Neural progenitor cell (in vitro differentiated cells): ENCODE measurements around the gene ELF1.

Experiments used
- EZH2 ChIP-seq: fragments of 200-600 bp; sonication (generic); IDR thresholded peaks from 2 replicates; pipeline ENCODE4 v1.6.1; 2017; ENCODE audit warnings: antibody characterized with exemption, mild to moderate bottlenecking, moderate library complexity
- EZH2phosphoT487 ChIP-seq: fragments of 200-600 bp; sonication (generic); IDR thresholded peaks from 2 replicates; pipeline ENCODE4 v1.6.1; 2017; ENCODE audit warnings: antibody characterized with exemption
- TF ChIP-seq, protein P1 (sequence below): fragments of 200-600 bp; sonication (generic); IDR thresholded peaks from 2 replicates; pipeline ENCODE4 v1.5.1; 2017; ENCODE audit warnings: antibody characterized with exemption, mild to moderate bottlenecking

- no peak for TF ChIP-seq EZH2
- TF ChIP-seq, protein P1, sequence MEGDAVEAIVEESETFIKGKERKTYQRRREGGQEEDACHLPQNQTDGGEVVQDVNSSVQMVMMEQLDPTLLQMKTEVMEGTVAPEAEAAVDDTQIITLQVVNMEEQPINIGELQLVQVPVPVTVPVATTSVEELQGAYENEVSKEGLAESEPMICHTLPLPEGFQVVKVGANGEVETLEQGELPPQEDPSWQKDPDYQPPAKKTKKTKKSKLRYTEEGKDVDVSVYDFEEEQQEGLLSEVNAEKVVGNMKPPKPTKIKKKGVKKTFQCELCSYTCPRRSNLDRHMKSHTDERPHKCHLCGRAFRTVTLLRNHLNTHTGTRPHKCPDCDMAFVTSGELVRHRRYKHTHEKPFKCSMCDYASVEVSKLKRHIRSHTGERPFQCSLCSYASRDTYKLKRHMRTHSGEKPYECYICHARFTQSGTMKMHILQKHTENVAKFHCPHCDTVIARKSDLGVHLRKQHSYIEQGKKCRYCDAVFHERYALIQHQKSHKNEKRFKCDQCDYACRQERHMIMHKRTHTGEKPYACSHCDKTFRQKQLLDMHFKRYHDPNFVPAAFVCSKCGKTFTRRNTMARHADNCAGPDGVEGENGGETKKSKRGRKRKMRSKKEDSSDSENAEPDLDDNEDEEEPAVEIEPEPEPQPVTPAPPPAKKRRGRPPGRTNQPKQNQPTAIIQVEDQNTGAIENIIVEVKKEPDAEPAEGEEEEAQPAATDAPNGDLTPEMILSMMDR: no peak
- no peak for TF ChIP-seq EZH2phosphoT487
Measured at GRCh38 chr13:41059456-41060081, 40.5 kb upstream of the ELF1 start.
